DOHH2 (cell line): Measurements from ENCODE around the gene U2AF2.

Experiments used
- CTCF ChIP-seq: fragments of 200-600 bp; sonication (generic); IDR thresholded peaks from one replicate; pipeline ENCODE4 v1.5.1; 2014; ENCODE audit warnings: antibody characterized with exemption, mild to moderate bottlenecking, low read depth, low read length; ENCODE audit not compliant: poor library complexity, severe bottlenecking
- EZH2phosphoT487 ChIP-seq: fragments of 200-600 bp; sonication (generic); IDR thresholded peaks from 2 replicates; pipeline ENCODE4 v1.6.1; 2017; ENCODE audit warnings: borderline replicate concordance, mild to moderate bottlenecking, antibody characterized with exemption, low read length, moderate library complexity, mixed read lengths

GRCh38 chr19:55681131-55682092, 26.6 kb downstream of the U2AF2 start:
- TF ChIP-seq CTCF = no peak
- TF ChIP-seq EZH2phosphoT487 = no peak
